ENCODE measurements around the gene EIF3J. TPM values are rescaled to one million over a fixed set of nuclear protein-coding genes. Genes with fewer than 3 reads are reported as not detected.

The EIF3J gene, protein sequence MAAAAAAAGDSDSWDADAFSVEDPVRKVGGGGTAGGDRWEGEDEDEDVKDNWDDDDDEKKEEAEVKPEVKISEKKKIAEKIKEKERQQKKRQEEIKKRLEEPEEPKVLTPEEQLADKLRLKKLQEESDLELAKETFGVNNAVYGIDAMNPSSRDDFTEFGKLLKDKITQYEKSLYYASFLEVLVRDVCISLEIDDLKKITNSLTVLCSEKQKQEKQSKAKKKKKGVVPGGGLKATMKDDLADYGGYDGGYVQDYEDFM
- total RNA-seq: 10 to 100 TPM; 61.7 to 65.9 TPM
- polyA plus RNA-seq: 10 to 100 TPM; 30.2 to 51.5 TPM
- long read RNA-seq, donor 1, transcript EIF3J-201 (8 exons, 2,569 nt): major isoform, 21 of 57 reads
- long read RNA-seq, donor 1, partial matches to known transcripts: 33 of 57 reads
- long read RNA-seq, donor 1, other reads (novel, unspliced or antisense): 3 of 57 reads
- long read RNA-seq, donor 2, transcript EIF3J-201 (8 exons, 2,569 nt): major isoform, 14 of 27 reads
- long read RNA-seq, donor 2, partial matches to known transcripts: 8 of 27 reads
- long read RNA-seq, donor 2, other reads (novel, unspliced or antisense): 5 of 27 reads

- H3K4me1 ChIP-seq (ENCODE audit: control insufficient read depth in 1 of 2, insufficient read depth in 2 of 2, low read length in 2 of 2): peaks cover 2 to 11% of the 10 kb centered on the region in 2 donors
- DNase-seq (peak; percentile 98), ATAC-seq (ENCODE audit: low FRiP score) (peak; percentile 98)
- H3K36me3 ChIP-seq (ENCODE audit: control insufficient read depth in 1 of 2, insufficient read depth in 2 of 2, low read length in 1 of 2): no peaks in the 10 kb centered on the region
- intact Hi-C loops (cut with DNase I): loop anchor here (2.0 to 5.0 kb wide), 3 partner anchors 110 to 248 kb away; partner anchors contain the start of genes CTDSPL2 (in 1 of the 2) and GOLM2 (in 1 of the 2)
- 0% methylated on average over 86 to 97 of the region's 97 CpGs for WGBS, 2 donors
- no peaks in the 10 kb centered on the region for H3K27me3 ChIP-seq (ENCODE audit: control insufficient read depth in 1 of 2, insufficient read depth in 2 of 2, low read length in 1 of 2)
- H3K4me3 ChIP-seq (ENCODE audit: low read length in 2 of 2): peak within 1 kb of the TSS; percentile 76 to 77
- H3K27ac ChIP-seq (ENCODE audit: low read depth in 1 of 2, low read length in 2 of 2): peak within 1 kb of the TSS; percentile 91 to 93
- no peaks in the 10 kb centered on the region for H3K9me3 ChIP-seq (ENCODE audit: control insufficient read depth, low read length)
These were observed at the start of gene EIF3J for GRCh38 chr15:44536962-44537734. Gene EIF3J, plus strand, starts transcription at chr15:44537147. Its CDS starts 48 bp downstream, at chr15:44537195.

DNA sequence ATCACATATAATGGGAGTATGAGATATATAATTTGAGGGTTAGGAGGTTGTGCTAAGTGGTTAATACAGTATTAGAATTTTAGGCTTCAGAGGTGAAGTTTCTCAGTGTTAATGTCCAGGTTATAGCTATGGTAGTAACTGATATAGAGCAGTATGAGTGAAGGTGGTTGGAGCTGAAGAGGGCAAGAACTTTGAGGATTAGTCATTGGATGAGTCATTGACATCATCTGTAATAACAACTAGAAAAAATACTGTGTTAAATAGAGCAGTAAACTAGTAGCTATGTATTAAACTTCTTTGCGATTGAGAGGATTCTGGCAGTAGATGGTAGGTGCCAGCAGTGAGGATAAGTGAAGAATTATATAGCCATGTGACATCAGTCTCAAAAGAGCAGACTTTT lies 47.5 kb upstream of the EIF3J start:
- peaks cover 1 to 3% of the 10 kb centered on the region in 2 donors for H3K36me3 ChIP-seq (ENCODE audit: control insufficient read depth in 1 of 2, insufficient read depth in 2 of 2, low read length in 1 of 2)
- no peak overlapping the region for H3K4me3 ChIP-seq (ENCODE audit: low read length in 2 of 2)
- no peaks in the 10 kb centered on the region for H3K9me3 ChIP-seq (ENCODE audit: control insufficient read depth, low read length)
- DNase-seq (no peak), ATAC-seq (ENCODE audit: low FRiP score) (no peak)
- whole genome bisulfite sequencing, 2 donors: 63% methylated on average over 1 of the region's 1 CpG
- H3K27me3 ChIP-seq (ENCODE audit: control insufficient read depth in 1 of 2, insufficient read depth in 2 of 2, low read length in 1 of 2): no peaks in the 10 kb centered on the region
- no peak overlapping the region for H3K27ac ChIP-seq (ENCODE audit: low read depth in 1 of 2, low read length in 2 of 2)
- intact Hi-C loops (cut with DNase I): no loop called here
- no peaks in the 10 kb centered on the region for H3K4me1 ChIP-seq (ENCODE audit: control insufficient read depth in 1 of 2, insufficient read depth in 2 of 2, low read length in 2 of 2)

DNA sequence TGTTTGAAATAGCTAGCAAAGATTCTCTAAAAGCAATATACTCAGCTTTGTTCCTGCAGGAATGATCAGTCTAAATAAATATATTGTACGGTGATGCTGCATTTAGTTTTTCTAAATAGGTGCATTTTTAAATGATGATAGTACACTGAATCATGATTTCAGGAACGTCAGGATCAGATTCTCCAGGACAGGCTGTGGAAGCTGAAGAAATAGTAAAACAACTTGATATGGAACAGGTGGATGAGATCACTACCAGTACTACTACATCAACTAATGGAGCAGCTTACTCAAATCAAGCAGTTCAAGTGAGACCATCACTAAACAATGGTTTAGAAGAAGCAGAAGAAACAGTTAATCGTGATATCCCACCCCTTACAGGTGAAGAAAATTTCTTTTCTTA lies 46.3 kb upstream of the EIF3J start:
- no peaks in the 10 kb centered on the region for H3K27me3 ChIP-seq (ENCODE audit: control insufficient read depth in 1 of 2, insufficient read depth in 2 of 2, low read length in 1 of 2)
- no peak overlapping the region for H3K4me3 ChIP-seq (ENCODE audit: low read length in 2 of 2)
- H3K27ac ChIP-seq (ENCODE audit: low read depth in 1 of 2, low read length in 2 of 2): no peak overlapping the region
- H3K4me1 ChIP-seq (ENCODE audit: control insufficient read depth in 1 of 2, insufficient read depth in 2 of 2, low read length in 2 of 2): no peaks in the 10 kb centered on the region
- intact Hi-C loops (cut with DNase I): no loop called here
- ATAC-seq (ENCODE audit: low FRiP score): no peak
- 78 to 84% methylated on average over 3 of the region's 3 CpGs for WGBS, 2 donors
- no peak for DNase-seq
- no peaks in the 10 kb centered on the region for H3K9me3 ChIP-seq (ENCODE audit: control insufficient read depth, low read length)
- peaks cover 1 to 3% of the 10 kb centered on the region in 2 donors for H3K36me3 ChIP-seq (ENCODE audit: control insufficient read depth in 1 of 2, insufficient read depth in 2 of 2, low read length in 1 of 2)

GRCh38 chr15:44492040-44492439 lies 44.9 kb upstream of the EIF3J start:
- ATAC-seq (ENCODE audit: low FRiP score) (no peak), DNase-seq (peak in 1 of 2 donors; percentile 13)
- Histone ChIP-seq H3K27ac (ENCODE audit: low read depth in 1 of 2, low read length in 2 of 2) (no peak overlapping the region), H3K9me3 (ENCODE audit: control insufficient read depth, low read length) (no peaks in the 10 kb centered on the region), H3K27me3 (ENCODE audit: control insufficient read depth in 1 of 2, insufficient read depth in 2 of 2, low read length in 1 of 2) (no peaks in the 10 kb centered on the region), H3K36me3 (ENCODE audit: control insufficient read depth in 1 of 2, insufficient read depth in 2 of 2, low read length in 1 of 2) (peaks cover 3% of the 10 kb centered on the region in 2 donors), H3K4me3 (ENCODE audit: low read length in 2 of 2) (no peak overlapping the region), H3K4me1 (ENCODE audit: control insufficient read depth in 1 of 2, insufficient read depth in 2 of 2, low read length in 2 of 2) (no peaks in the 10 kb centered on the region)
- intact Hi-C loops (cut with DNase I): no loop called here
- WGBS, 2 donors: 91% methylated on average over 7 of the region's 7 CpGs

DNA sequence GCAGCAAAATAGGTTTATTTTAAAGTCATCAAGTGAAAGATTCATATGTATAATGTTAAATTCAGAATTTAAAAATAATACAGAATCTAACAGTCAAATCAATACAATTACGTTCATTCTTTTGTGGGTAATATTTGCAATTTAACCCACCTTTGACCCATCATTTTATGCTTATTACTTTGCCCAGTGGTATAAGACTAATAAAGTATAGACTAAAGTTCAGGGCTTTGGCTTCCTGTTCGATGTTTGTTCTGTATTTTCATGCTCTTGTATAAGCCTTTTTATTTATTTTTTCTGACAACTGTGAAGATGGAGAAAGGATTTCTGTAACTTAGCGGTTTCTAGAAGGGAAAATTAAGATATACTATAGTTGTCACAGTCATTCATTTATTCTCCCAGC lies 44.3 kb upstream of the EIF3J start:
- Histone ChIP-seq H3K27ac (ENCODE audit: low read depth in 1 of 2, low read length in 2 of 2) (no peak overlapping the region), H3K4me3 (ENCODE audit: low read length in 2 of 2) (no peak overlapping the region), H3K9me3 (ENCODE audit: control insufficient read depth, low read length) (no peaks in the 10 kb centered on the region), H3K27me3 (ENCODE audit: control insufficient read depth in 1 of 2, insufficient read depth in 2 of 2, low read length in 1 of 2) (no peaks in the 10 kb centered on the region), H3K36me3 (ENCODE audit: control insufficient read depth in 1 of 2, insufficient read depth in 2 of 2, low read length in 1 of 2) (peaks cover 0 to 3% of the 10 kb centered on the region in 2 donors), H3K4me1 (ENCODE audit: control insufficient read depth in 1 of 2, insufficient read depth in 2 of 2, low read length in 2 of 2) (no peaks in the 10 kb centered on the region)
- DNase-seq (no peak), ATAC-seq (ENCODE audit: low FRiP score) (no peak)
- WGBS, 2 donors: 74 to 77% methylated on average over 3 of the region's 3 CpGs
- intact Hi-C loops (cut with DNase I): no loop called here

- Histone ChIP-seq H3K36me3 (ENCODE audit: control insufficient read depth in 1 of 2, insufficient read depth in 2 of 2, low read length in 1 of 2) (peaks cover 0 to 3% of the 10 kb centered on the region in 2 donors), H3K4me1 (ENCODE audit: control insufficient read depth in 1 of 2, insufficient read depth in 2 of 2, low read length in 2 of 2) (no peaks in the 10 kb centered on the region), H3K9me3 (ENCODE audit: control insufficient read depth, low read length) (no peaks in the 10 kb centered on the region), H3K4me3 (ENCODE audit: low read length in 2 of 2) (no peak overlapping the region), H3K27me3 (ENCODE audit: control insufficient read depth in 1 of 2, insufficient read depth in 2 of 2, low read length in 1 of 2) (no peaks in the 10 kb centered on the region), H3K27ac (ENCODE audit: low read depth in 1 of 2, low read length in 2 of 2) (no peak overlapping the region)
- intact Hi-C loops (cut with DNase I): no loop called here
- no peak for ATAC-seq (ENCODE audit: low FRiP score)
- peak in 1 of 2 donors; percentile 62 for DNase-seq
- 95 to 96% methylated on average over 8 of the region's 8 CpGs for WGBS, 2 donors
These were observed 41.4 kb upstream of the EIF3J start for GRCh38 chr15:44495562-44495961.

- Histone ChIP-seq H3K27ac (ENCODE audit: low read depth in 1 of 2, low read length in 2 of 2) (no peak overlapping the region), H3K36me3 (ENCODE audit: control insufficient read depth in 1 of 2, insufficient read depth in 2 of 2, low read length in 1 of 2) (peaks cover 3% of the 10 kb centered on the region in 2 donors), H3K9me3 (ENCODE audit: control insufficient read depth, low read length) (no peaks in the 10 kb centered on the region), H3K4me1 (ENCODE audit: control insufficient read depth in 1 of 2, insufficient read depth in 2 of 2, low read length in 2 of 2) (no peaks in the 10 kb centered on the region), H3K4me3 (ENCODE audit: low read length in 2 of 2) (no peak overlapping the region), H3K27me3 (ENCODE audit: control insufficient read depth in 1 of 2, insufficient read depth in 2 of 2, low read length in 1 of 2) (no peaks in the 10 kb centered on the region)
- ATAC-seq (ENCODE audit: low FRiP score) (no peak), DNase-seq (no peak)
- WGBS, 2 donors: 78 to 82% methylated on average over 3 of the region's 3 CpGs
- intact Hi-C loops (cut with DNase I): no loop called here
These were observed 36.4 kb upstream of the EIF3J start for GRCh38 chr15:44500555-44500954.

DNA sequence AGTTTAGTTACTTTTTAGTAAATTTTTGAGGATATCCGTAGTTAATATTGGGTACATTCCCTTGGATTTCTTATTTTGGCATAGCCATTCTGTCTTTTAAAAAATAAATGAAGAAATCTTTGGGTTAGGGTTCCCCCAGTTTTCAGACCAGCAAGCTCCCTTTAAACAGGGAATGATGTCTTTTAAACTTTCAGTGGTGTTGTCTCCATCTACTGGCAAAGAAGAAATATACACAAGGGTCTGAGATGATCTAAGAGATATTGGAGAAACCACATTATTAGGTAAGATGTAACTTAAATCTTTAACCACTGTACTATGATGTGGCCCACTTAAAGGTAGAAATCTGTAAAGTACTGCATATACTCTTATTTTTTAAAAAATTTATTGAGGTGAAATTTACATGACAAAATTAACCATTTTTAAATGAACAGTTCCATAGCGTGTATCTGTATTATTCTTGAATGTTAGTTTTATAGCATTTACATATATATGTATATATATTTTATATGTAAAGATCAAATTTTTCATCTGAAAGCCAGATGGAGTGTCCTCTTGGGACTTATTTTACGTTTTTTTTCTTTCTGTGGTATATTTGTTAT lies 35.1 kb upstream of the EIF3J start:
- H3K36me3 ChIP-seq (ENCODE audit: control insufficient read depth in 1 of 2, insufficient read depth in 2 of 2, low read length in 1 of 2): peaks cover 0 to 3% of the 10 kb centered on the region in 2 donors
- WGBS, 2 donors: 70 to 76% methylated on average over 3 of the region's 3 CpGs
- no peaks in the 10 kb centered on the region for H3K27me3 ChIP-seq (ENCODE audit: control insufficient read depth in 1 of 2, insufficient read depth in 2 of 2, low read length in 1 of 2)
- no peak for DNase-seq
- ATAC-seq (ENCODE audit: low FRiP score): no peak
- intact Hi-C loops (cut with DNase I): no loop called here
- H3K4me1 ChIP-seq (ENCODE audit: control insufficient read depth in 1 of 2, insufficient read depth in 2 of 2, low read length in 2 of 2): no peaks in the 10 kb centered on the region
- H3K4me3 ChIP-seq (ENCODE audit: low read length in 2 of 2): no peak overlapping the region
- no peaks in the 10 kb centered on the region for H3K9me3 ChIP-seq (ENCODE audit: control insufficient read depth, low read length)
- no peak overlapping the region for H3K27ac ChIP-seq (ENCODE audit: low read depth in 1 of 2, low read length in 2 of 2)

Measured in aorta (tissue), 5 donors.